ENCODE results near the gene RUFY3. TPM values are rescaled to one million over a fixed set of nuclear protein-coding genes. Genes with fewer than 3 reads are reported as not detected.

Gene RUFY3
- total and polyA plus RNA-seq, 5 experiments from 2014 or later, result 8.4 to 42.9 (median 9.3) TPM

Other genes with a start within 250 kb of the RUFY3 start
- gene MUC7, start 249.8 kb upstream of the RUFY3 start, total RNA-seq, result not detected
- gene MUC7, start 249.8 kb upstream of the RUFY3 start, polyA plus RNA-seq, result not detected
- not detected for gene AMTN, start 203.4 kb upstream of the RUFY3 start, total RNA-seq
- not detected for gene AMTN, start 203.4 kb upstream of the RUFY3 start, polyA plus RNA-seq
- gene AMBN, start 129.7 kb upstream of the RUFY3 start, total RNA-seq, result not detected
- not detected for gene AMBN, start 129.7 kb upstream of the RUFY3 start, polyA plus RNA-seq
- not detected for gene ENAM, start 93.2 kb upstream of the RUFY3 start, total RNA-seq
- gene ENAM, start 93.2 kb upstream of the RUFY3 start, polyA plus RNA-seq, result not detected
- gene JCHAIN, start 55.5 kb upstream of the RUFY3 start, total RNA-seq, result 1 to 10 TPM; 4.7 to 6.9 TPM
- gene JCHAIN, start 55.5 kb upstream of the RUFY3 start, polyA plus RNA-seq, result 1 to 10 TPM in 2 of 3 donors, under 1 TPM in 1; 0.17 to 3.1 (median 2.7) TPM
- gene UTP3, start 33.4 kb upstream of the RUFY3 start, total RNA-seq, result 10 to 100 TPM; 44.5 to 44.7 TPM
- 10 to 100 TPM in 2 of 3 donors, 1 to 10 TPM in 1; 9.7 to 20.3 (median 13.9) TPM for gene UTP3, start 33.4 kb upstream of the RUFY3 start, polyA plus RNA-seq
- gene GRSF1, start 117.9 kb downstream of the RUFY3 start, total RNA-seq, result 10 to 100 TPM; 57.5 to 59.5 TPM
- 10 to 100 TPM; 71.8 to 96.6 (median 84.4) TPM for gene GRSF1, start 117.9 kb downstream of the RUFY3 start, polyA plus RNA-seq
- gene MOB1B, start 180.4 kb downstream of the RUFY3 start, total RNA-seq, result 10 to 100 TPM; 14.6 to 16.0 TPM
- gene MOB1B, start 180.4 kb downstream of the RUFY3 start, polyA plus RNA-seq, result 1 to 10 TPM; 1.6 to 2.0 (median 1.8) TPM

Measured in naive thymus-derived CD8-positive, alpha-beta T cell (primary cell).